ENCODE data around the gene AXL.

DNA sequence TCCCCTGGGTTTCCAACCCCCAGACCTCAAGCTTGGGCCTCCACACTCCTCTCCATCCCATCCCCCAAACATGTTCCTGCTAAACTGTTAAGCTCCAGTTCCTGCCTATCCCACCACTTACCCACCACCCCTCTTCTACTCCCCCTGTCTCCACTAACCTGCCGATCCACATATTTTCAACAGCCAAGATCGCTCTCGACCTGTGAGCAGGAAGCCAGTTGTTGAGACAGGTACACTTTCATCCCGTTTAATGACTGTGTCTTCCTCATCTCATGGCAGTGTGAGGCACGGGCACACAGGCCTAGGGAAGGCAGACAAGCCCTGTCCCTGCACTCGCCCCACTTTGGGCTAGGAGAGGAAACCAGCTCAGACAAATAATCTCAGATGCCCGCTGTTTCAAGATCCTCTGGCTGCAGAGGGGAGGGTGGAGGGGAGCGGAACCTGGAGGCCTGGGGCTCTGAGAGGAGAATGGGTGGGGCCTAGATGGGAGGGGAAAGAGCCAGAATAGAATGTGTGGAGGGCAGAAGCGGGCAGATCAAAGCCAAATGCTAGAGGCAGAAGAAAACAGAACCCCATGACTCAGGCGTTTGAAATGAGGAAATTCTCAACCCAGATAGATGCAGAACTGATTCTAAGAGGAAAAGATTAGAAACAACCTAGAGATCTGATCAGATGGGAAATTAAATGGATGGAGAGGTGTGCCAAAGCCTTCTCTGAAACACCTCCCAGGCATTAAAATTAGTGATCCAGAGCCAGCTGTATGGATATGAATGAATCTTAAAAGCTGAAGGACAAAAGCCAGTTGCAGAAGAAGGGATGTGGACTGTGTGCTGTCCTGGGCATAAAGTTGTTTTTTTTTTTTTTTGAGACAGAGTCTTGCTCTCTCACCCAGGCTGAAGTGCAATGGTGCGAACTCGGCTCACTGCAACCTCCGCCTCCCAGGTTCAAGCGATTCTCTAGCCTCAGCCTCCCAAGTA lies 42.9 kb upstream of the AXL start:
- TF ChIP-seq, protein P1, sequence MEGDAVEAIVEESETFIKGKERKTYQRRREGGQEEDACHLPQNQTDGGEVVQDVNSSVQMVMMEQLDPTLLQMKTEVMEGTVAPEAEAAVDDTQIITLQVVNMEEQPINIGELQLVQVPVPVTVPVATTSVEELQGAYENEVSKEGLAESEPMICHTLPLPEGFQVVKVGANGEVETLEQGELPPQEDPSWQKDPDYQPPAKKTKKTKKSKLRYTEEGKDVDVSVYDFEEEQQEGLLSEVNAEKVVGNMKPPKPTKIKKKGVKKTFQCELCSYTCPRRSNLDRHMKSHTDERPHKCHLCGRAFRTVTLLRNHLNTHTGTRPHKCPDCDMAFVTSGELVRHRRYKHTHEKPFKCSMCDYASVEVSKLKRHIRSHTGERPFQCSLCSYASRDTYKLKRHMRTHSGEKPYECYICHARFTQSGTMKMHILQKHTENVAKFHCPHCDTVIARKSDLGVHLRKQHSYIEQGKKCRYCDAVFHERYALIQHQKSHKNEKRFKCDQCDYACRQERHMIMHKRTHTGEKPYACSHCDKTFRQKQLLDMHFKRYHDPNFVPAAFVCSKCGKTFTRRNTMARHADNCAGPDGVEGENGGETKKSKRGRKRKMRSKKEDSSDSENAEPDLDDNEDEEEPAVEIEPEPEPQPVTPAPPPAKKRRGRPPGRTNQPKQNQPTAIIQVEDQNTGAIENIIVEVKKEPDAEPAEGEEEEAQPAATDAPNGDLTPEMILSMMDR (conservative IDR thresholded peaks at IDR 0.05; ENCODE audit: low read length), result no peak
- no peak for TF ChIP-seq EZH2phosphoT487 (IDR thresholded peaks at IDR 0.05; ENCODE audit: borderline replicate concordance)

Data from Loucy (cell line).